CD1c-positive myeloid dendritic cell (primary cell): ENCODE measurements around the gene CLIP3.
"Not testable (repeated sequence)": the region's sequence is repeated elsewhere in the genome, so short reads cannot be mapped to it uniquely, and the experiment has no call there.

Experiments
- DNase-seq: peaks from one replicate; pipeline ENCODE4 v3.0.0-alpha.2; 2016; ENCODE audit errors: extremely low spot score

The CLIP3 gene

DNA sequence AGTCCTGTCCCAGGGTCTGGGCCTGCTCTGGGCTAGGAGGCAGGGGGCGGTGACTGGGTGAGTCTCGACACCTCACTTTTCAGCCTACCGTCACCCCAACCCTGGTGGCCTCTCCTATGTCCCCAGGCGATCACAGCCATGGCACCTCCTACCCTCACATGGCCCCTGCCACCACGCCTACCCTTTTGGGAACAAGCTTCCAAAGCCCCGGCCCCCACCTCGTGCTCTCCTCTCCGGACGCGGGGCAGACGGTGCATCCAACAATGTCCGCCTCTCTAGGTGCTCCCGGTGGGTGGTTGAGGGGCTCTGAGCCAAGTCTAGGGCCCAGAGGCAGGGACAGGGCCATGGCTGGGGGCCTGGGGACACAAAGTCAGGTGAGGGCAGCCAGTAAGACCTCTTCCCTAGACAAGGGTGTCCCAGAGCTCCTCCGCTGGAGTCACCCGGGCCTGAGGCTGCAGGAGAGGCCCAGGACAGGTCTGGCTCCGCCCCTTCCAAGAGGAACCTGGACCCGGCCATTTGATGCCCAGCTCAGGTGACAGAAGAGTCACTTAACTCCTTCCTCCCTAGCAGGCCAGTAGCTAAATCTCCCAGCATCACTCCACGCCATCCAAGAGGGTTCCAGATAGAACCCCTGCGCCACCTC lies 24.2 kb downstream of the CLIP3 start, which contains the start of gene SYNE4:
Gene SYNE4 (minus strand): TSS at position 478 of the 643 bp plus-strand sequence. CDS start 132 bp downstream, at position 346.
- DNase-seq: no peak

GRCh38 chr19:36006955-36007354 lies 25.7 kb downstream of the CLIP3 start:
- DNase-seq: no peak

GRCh38 chr19:36003284-36003683 lies 29.4 kb downstream of the CLIP3 start:
- no peak for DNase-seq

- DNase-seq: no peak
Measured at GRCh38 chr19:36001605-36002004, 31.1 kb downstream of the CLIP3 start.

DNA sequence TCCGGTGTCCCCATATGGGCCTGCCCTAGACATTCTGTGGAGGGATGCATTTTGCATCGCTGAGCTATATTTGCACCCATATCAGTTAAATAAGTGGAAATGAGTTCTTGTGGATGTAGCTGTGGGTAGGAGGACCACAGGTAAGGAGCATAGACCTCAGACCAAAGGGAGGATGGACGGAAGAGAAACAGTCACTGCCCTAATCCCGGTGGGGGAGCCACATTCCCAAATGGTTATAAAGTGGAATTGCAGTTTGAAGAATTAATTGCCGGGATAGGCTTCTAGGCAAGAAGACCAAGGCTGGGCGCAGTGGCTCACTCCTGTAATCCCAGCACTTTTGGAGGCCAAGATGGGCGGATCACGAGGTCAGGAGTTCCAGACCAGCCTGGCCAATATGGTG lies 35.9 kb downstream of the CLIP3 start:
- no peak for DNase-seq

- DNase-seq: peak; percentile 98
Measured at GRCh38 chr19:35995048-35995993, 37.4 kb downstream of the CLIP3 start, which contains the start of gene SDHAF1. Gene SDHAF1 (plus strand): TSS chr19:35995188. CDS start chr19:35995275, 87 bp downstream.

GRCh38 chr19:35993923-35994598 lies 38.6 kb downstream of the CLIP3 start:
- no peak for DNase-seq

DNA sequence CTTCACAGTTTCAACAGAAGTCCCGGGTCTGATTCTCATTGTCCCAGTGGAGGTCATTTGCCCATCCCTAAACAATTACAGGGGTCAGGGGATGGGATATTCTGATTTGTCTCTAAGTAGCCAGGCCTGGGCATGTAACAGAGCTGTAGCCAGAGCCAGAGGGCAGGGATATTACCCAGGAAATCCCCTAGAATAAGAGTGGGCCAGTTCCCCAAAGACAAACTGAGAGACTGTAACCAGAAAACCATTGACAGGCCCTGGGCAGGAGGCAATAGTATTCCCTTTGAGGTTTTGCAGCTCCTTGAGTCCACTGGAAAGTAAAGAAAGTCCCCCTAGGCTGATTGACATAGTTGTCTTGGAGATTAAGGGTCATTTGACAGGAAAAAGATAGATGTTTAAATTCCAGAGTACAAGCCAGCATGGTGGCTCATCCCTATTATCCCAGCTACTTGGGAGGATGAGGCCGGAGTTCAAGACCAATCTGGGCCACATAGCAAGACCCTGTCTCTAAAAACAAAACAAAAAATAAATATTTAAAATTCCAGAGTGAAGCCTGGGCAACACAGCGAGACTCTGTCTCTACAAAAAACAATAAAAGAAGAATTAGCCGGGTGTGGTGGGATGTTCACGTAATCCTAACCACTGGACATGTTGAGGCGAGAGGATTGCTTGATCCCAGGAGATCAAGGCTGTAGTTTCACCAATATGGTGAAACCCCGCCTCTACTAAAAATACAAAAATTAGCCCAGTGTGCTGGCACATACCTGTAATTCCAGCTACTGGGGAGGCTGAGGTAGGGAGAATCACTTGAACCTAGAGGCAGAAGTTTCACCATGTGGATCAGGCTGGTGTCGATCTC lies 39.5 kb downstream of the CLIP3 start:
- DNase-seq: no peak

DNA sequence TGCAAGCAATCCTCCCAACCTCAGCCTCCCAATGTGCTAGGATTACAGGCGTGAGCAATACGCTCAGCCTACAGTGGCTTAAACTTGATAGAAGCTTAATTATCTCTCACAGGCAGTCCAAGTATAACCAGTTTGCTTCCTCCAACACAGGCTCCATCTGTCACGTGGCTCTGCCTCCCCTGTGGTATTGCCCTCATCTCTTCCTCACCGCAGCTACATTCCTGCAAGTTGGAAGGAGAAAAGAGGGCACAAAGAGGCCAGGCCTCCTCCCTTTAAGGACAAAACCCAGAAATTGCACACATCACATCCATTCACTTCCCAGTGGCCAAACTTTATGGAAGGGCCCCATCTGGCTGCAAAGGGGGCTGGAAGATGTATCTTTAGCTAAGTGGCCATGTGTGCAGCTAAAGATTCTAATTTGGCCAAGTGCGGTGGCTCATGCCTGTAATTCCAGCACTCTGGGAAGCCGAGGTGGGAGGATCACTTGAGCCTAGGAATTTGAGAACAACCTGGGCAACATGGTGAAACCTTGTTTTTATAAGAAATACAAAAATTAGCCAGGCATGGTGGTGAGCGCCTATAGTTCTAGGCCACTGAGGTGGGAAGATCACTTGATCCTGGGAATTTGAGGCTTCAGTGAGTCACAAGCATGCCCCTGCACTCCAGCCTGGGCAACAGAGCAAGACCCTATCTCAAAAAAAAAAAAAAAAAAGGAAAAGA lies 40.8 kb downstream of the CLIP3 start:
- no peak for DNase-seq

GRCh38 chr19:35990771-35991730 lies 41.6 kb downstream of the CLIP3 start:
- no peak for DNase-seq

DNA sequence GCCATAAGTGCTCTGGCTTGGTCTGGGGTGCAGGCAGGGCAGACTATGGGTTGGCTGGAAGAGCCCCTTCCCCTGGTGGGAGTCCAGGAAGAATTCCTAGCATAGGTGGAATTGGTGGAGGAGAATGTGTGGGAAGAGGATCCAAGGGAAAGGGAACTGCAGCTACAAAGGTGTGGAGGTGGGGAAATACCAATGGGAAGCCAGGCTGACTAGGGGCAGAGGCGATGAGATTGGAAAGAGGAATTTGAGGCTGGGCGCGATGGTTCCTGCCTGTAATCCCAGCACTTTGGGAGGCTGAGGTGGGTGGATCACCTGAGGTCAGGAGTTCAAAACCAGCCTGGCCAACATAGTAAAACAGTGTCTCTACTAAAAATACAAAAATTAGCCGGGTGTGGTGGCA lies 42.5 kb downstream of the CLIP3 start:
- no peak for DNase-seq

DNA sequence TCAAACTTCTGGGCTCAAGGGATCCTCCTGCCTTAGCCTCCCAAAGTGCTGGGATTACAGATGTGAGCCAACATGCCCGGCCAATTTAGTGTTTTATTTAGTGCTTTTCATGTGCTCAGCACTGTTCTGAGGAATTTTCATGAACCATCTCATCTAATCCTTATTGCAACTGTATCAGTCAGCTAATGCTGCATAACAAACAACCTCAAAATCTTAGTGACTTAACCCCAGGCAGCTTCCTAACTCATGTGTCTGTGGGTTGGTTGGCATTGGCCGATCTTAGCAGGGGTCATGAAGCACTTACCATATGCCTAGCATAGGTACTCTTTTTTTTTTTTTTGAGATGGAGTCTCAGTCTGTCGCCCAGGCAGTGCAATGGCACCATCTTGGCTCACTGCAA lies 43.8 kb downstream of the CLIP3 start:
- no peak for DNase-seq

GRCh38 chr19:35987571-35987896 lies 45.1 kb downstream of the CLIP3 start:
- DNase-seq: no peak

DNA sequence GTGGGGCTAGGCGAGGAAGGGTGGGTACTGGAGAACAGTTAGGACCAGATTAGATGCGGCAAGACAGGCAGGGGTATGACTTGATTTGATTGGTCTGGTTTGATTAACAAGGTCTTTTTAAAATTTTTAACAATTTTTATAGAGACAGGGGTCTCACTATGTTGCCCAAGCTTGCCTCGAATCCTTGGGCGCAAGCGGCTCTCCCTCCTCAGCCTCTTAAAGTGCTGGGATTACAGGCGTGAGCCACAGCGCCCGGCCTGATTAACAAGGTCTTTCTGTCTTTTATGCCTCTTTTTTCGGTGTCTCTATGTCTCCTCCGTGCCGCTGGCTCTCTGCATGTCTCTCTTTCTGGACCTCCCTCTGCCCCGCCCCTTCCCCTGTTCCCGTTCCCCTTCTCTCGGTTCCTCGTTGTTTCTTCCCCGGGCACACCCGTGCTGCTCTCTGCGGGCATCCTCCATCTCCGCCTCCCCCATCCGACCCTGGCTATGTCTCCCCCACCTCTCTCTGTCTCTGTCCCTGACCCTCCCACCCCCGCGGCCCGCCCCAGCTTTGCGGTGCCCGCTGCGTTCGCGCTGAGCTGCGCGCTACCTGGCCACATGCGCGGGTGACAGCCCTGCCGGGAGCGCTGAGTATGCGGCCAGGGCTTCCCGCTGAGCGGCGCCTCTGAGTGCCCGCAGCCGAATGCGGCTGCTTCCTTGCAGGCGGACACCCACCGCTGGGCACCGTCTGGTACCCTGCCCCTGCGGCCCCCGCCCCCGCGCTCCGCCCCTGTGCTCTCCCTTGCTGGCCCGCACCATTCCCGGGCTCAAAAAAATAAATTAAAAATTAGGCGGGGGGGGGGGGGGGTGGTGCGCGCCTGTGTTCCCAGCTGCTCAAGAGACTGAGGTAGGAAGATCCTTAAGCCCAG lies 45.8 kb downstream of the CLIP3 start:
- peak; percentile 73 for DNase-seq

- DNase-seq: no peak
Measured at GRCh38 chr19:35986111-35986510, 46.6 kb downstream of the CLIP3 start.

DNA sequence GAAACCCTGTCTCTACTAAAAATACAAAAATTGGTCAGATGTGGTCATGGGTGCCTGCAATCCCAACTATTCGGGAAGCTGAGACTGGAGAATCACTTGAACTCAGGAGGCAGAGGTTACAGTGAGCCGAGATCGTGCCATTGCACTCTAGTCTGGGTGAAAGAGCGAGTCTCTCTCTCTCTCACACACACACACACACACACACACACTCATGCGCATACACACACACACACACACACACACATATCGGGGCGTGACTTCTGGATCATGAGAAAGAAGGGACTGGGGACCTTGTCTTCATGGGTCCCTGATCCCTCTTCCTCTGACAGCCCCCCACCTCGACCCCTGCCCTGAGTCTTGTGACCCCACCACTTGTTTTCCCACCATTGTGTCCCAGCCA lies 49.5 kb downstream of the CLIP3 start:
- DNase-seq: no peak

DNA sequence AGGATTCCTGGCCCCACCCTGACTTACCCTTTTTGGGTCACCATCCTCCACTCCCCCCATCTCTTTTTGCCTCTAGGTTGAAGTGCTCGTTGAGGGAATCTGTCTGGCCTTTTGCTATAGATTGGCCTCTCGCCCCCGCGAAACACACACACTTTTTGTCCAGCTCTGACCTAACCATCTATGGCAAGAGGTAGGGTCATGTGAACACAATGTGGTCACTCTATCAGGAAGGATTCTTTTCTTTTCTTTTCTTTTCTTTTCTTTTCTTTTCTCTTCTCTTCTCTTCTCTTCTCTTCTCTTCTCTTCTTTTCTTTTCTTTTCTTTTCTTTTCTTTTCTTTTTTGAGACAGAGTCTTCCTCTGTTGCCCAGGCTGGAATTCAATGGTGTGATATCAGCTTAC lies 51.7 kb downstream of the CLIP3 start:
- DNase-seq: not testable (repeated sequence)

DNA sequence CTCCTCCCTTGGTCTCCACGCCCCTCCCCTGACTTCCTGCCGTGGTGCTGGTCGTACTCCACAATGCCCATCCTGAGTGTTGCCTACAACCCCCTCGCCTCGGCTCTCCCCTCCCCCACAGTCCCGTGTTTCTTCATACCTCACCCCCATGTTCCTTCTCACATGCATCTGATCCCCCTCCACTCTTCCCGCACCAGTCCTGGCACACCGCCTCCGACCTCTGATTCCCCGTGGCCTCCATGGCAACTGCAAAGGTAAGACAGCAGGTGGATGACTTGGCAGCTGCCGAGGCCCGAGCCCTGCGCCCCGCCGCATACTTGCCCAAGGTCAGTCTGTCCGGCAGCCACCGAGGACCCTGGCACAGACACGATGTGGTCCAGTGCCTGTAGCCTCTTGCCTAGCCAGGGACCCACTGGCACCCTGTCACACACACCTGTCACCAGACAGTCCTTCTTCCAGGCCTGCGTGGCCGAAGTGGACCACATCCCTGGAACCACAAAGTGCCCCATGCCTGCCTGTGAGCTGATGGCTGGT lies 53.8 kb downstream of the CLIP3 start:
- DNase-seq: no peak
